ENCODE measurements around the gene TTC21A.
"Not testable (repeated sequence)": the region's sequence is repeated elsewhere in the genome, so short reads cannot be mapped to it uniquely, and the experiment has no call there.

TTC21A gene

GRCh38 chr3:39149498-39150147 is 42.1 kb downstream of the TTC21A start:
- DNase-seq (ENCODE audit: low read depth in 2 of 2), result no peak

- DNase-seq (ENCODE audit: low read depth in 2 of 2), result no peak
Measured at GRCh38 chr3:39150148-39150802, 42.8 kb downstream of the TTC21A start.

- no peak for DNase-seq (ENCODE audit: low read depth in 2 of 2)
Measured at GRCh38 chr3:39150803-39151631, 43.5 kb downstream of the TTC21A start.

GRCh38 chr3:39153977-39154279 is 46.4 kb downstream of the TTC21A start:
- no peak for DNase-seq (ENCODE audit: low read depth in 2 of 2)

GRCh38 chr3:39154280-39155021 is 47.0 kb downstream of the TTC21A start:
- DNase-seq (ENCODE audit: low read depth in 2 of 2), result no peak

GRCh38 chr3:39156421-39156820 is 48.9 kb downstream of the TTC21A start:
- no peak for DNase-seq (ENCODE audit: low read depth in 2 of 2)

GRCh38 chr3:39157359-39157758 is 49.9 kb downstream of the TTC21A start:
- no peak for DNase-seq (ENCODE audit: low read depth in 2 of 2)

GRCh38 chr3:39158148-39158715 is 50.8 kb downstream of the TTC21A start:
- DNase-seq (ENCODE audit: low read depth in 2 of 2), result no peak

GRCh38 chr3:39164414-39164813 is 56.9 kb downstream of the TTC21A start:
- no peak for DNase-seq (ENCODE audit: low read depth in 2 of 2)

GRCh38 chr3:39165518-39165917 is 58.0 kb downstream of the TTC21A start:
- no peak for DNase-seq (ENCODE audit: low read depth in 2 of 2)

- DNase-seq (ENCODE audit: low read depth in 2 of 2), result no peak
Measured at GRCh38 chr3:39166134-39166710, 58.7 kb downstream of the TTC21A start.

- no peak for DNase-seq (ENCODE audit: low read depth in 2 of 2)
Measured at GRCh38 chr3:39166932-39167532, 59.6 kb downstream of the TTC21A start.

- DNase-seq (ENCODE audit: low read depth in 2 of 2), result no peak
Measured at GRCh38 chr3:39168156-39168780, 60.8 kb downstream of the TTC21A start.

GRCh38 chr3:39169712-39170111 is 62.2 kb downstream of the TTC21A start:
- DNase-seq (ENCODE audit: low read depth in 2 of 2), result no peak

- no peak for DNase-seq (ENCODE audit: low read depth in 2 of 2)
Measured at GRCh38 chr3:39170461-39170860, 63.0 kb downstream of the TTC21A start.

GRCh38 chr3:39170877-39171276 is 63.4 kb downstream of the TTC21A start:
- not testable (repeated sequence) for DNase-seq (ENCODE audit: low read depth in 2 of 2)

GRCh38 chr3:39171860-39172259 is 64.4 kb downstream of the TTC21A start:
- no peak for DNase-seq (ENCODE audit: low read depth in 2 of 2)

GRCh38 chr3:39173318-39174125 is 66.0 kb downstream of the TTC21A start:
- no peak for DNase-seq (ENCODE audit: low read depth in 2 of 2)

GRCh38 chr3:39176025-39176714 is 68.7 kb downstream of the TTC21A start:
- DNase-seq (ENCODE audit: low read depth in 2 of 2), result no peak
